HG02623 (cell line): ENCODE measurements around the gene PTBP2.

ENCODE experiments used
- ATAC-seq: cut with Tn5 transposase; IDR thresholded peaks from one replicate; pipeline ENCODE4 v1.9.1; 2021; ENCODE audit warnings: moderate library complexity; ENCODE audit not compliant: unreplicated experiment

Gene PTBP2

GRCh38 chr1:96721416-96722160 is at the start of gene PTBP2:
TSS of gene PTBP2 (plus strand) at chr1:96721784. CDS start at chr1:96721865, 81 bp downstream.
- peak; percentile 95 for ATAC-seq

GRCh38 chr1:96674915-96675314 is 46.7 kb upstream of the PTBP2 start:
- no peak for ATAC-seq

GRCh38 chr1:96682056-96682455 is 39.5 kb upstream of the PTBP2 start:
- ATAC-seq, result no peak

GRCh38 chr1:96683931-96684330 is 37.7 kb upstream of the PTBP2 start:
- no peak for ATAC-seq

- ATAC-seq, result no peak
Observed at GRCh38 chr1:96684744-96685143, 36.8 kb upstream of the PTBP2 start.

- ATAC-seq, result no peak
Observed at GRCh38 chr1:96688767-96689166, 32.8 kb upstream of the PTBP2 start.

GRCh38 chr1:96695954-96696353 is 25.6 kb upstream of the PTBP2 start:
- ATAC-seq, result no peak

- ATAC-seq, result no peak
Observed at GRCh38 chr1:96698342-96698983, 23.1 kb upstream of the PTBP2 start.

GRCh38 chr1:96703186-96703585 is 18.4 kb upstream of the PTBP2 start:
- ATAC-seq, result no peak

GRCh38 chr1:96707023-96707422 is 14.6 kb upstream of the PTBP2 start:
- ATAC-seq, result no peak

GRCh38 chr1:96708482-96708881 is 13.1 kb upstream of the PTBP2 start:
- no peak for ATAC-seq

GRCh38 chr1:96710708-96711477 is 10.7 kb upstream of the PTBP2 start:
- ATAC-seq, result no peak

GRCh38 chr1:96713649-96714048 is 7.9 kb upstream of the PTBP2 start:
- no peak for ATAC-seq

- ATAC-seq, result no peak
Observed at GRCh38 chr1:96714881-96715280, 6.7 kb upstream of the PTBP2 start.

- no peak for ATAC-seq
Observed at GRCh38 chr1:96715482-96715881, 6.1 kb upstream of the PTBP2 start.

- peak; percentile 1 for ATAC-seq
Observed at GRCh38 chr1:96721053-96721415, 550 bp upstream of the PTBP2 start.

GRCh38 chr1:96722161-96722922 is 758 bp downstream of the PTBP2 start:
- ATAC-seq, result peak; percentile 37

- ATAC-seq, result no peak
Observed at GRCh38 chr1:96722958-96723357, 1.4 kb downstream of the PTBP2 start.

GRCh38 chr1:96723377-96723776 is 1.8 kb downstream of the PTBP2 start:
- ATAC-seq, result no peak

GRCh38 chr1:96723936-96724335 is 2.4 kb downstream of the PTBP2 start:
- ATAC-seq, result no peak

GRCh38 chr1:96727860-96728259 is 6.3 kb downstream of the PTBP2 start:
- ATAC-seq, result no peak
